T-helper 1 cell treated with Interleukin-12 subunit alpha and Interleukin-12 subunit beta and Interleukin-4 antibody, amounts not matched to agents 30 μg/mL and 1 μg/mL, for 36 hours (primary cell): ENCODE results near the gene CCR8.

Source experiments
- H3K27ac Mint-ChIP-seq: one replicate; pipeline ENCODE4 v1.8.0; 2021; ENCODE audit warnings: mild to moderate bottlenecking, mixed read lengths
- H3K27me3 Mint-ChIP-seq: one replicate; pipeline ENCODE4 v1.8.0; 2021; ENCODE audit warnings: low read depth, mixed read lengths
- H3K36me3 Mint-ChIP-seq: one replicate; pipeline ENCODE4 v1.8.0; 2021; ENCODE audit warnings: low read depth, mixed read lengths
- H3K4me1 Mint-ChIP-seq: one replicate; pipeline ENCODE4 v1.8.0; 2021; ENCODE audit warnings: low read depth, mixed read lengths
- H3K4me3 Mint-ChIP-seq: one replicate; pipeline ENCODE4 v1.8.0; 2021; ENCODE audit warnings: mild to moderate bottlenecking, moderate library complexity, mixed read lengths
- H3K9me3 Mint-ChIP-seq: one replicate; pipeline ENCODE4 v1.8.0; 2021; ENCODE audit warnings: mixed read lengths

CCR8 gene

GRCh38 chr3:39329493-39329892 lies at the start of gene CCR8:
Gene CCR8, plus strand, starts transcription at chr3:39329709. Its CDS starts 2,623 bp downstream, at chr3:39332332.
- peaks cover 52% of the 10 kb centered on the region for H3K4me1 Mint-ChIP-seq
- no peaks in the 10 kb centered on the region for H3K27me3 Mint-ChIP-seq
- peak within 1 kb of the TSS; percentile 75 for H3K27ac Mint-ChIP-seq
- H3K4me3 Mint-ChIP-seq, result peak within 1 kb of the TSS; percentile 74
- peaks cover 13% of the 10 kb centered on the region for H3K36me3 Mint-ChIP-seq
- H3K9me3 Mint-ChIP-seq, result peaks cover 6% of the 10 kb centered on the region

GRCh38 chr3:39279745-39280517 lies 49.6 kb upstream of the CCR8 start, which contains the start of gene CX3CR1:
Gene CX3CR1, minus strand, starts transcription at chr3:39280036. Its CDS starts 13,527 bp downstream, at chr3:39266509.
- H3K27ac Mint-ChIP-seq, result peak within 1 kb of the TSS; percentile 56
- peaks cover 64% of the 10 kb centered on the region for H3K4me1 Mint-ChIP-seq
- no peaks in the 10 kb centered on the region for H3K9me3 Mint-ChIP-seq
- H3K27me3 Mint-ChIP-seq, result peaks cover 17% of the 10 kb centered on the region
- H3K36me3 Mint-ChIP-seq, result peaks cover 11% of the 10 kb centered on the region
- H3K4me3 Mint-ChIP-seq, result peak within 1 kb of the TSS; percentile 55

GRCh38 chr3:39280571-39280970 lies 48.9 kb upstream of the CCR8 start:
- Mint-ChIP-seq H3K4me3 (no peak overlapping the region), H3K36me3 (peaks cover 8% of the 10 kb centered on the region), H3K4me1 (peaks cover 59% of the 10 kb centered on the region), H3K27ac (no peak overlapping the region), H3K27me3 (peaks cover 10% of the 10 kb centered on the region), H3K9me3 (no peaks in the 10 kb centered on the region)

GRCh38 chr3:39281533-39281932 lies 48.0 kb upstream of the CCR8 start:
- H3K4me3 Mint-ChIP-seq, result no peak overlapping the region
- H3K9me3 Mint-ChIP-seq, result no peaks in the 10 kb centered on the region
- peaks cover 3% of the 10 kb centered on the region for H3K36me3 Mint-ChIP-seq
- H3K27ac Mint-ChIP-seq, result peak overlapping the region; percentile 27
- H3K4me1 Mint-ChIP-seq, result peaks cover 52% of the 10 kb centered on the region
- peaks cover 4% of the 10 kb centered on the region for H3K27me3 Mint-ChIP-seq

GRCh38 chr3:39282057-39282456 lies 47.5 kb upstream of the CCR8 start:
- no peaks in the 10 kb centered on the region for H3K27me3 Mint-ChIP-seq
- H3K4me1 Mint-ChIP-seq, result peaks cover 48% of the 10 kb centered on the region
- no peaks in the 10 kb centered on the region for H3K9me3 Mint-ChIP-seq
- H3K4me3 Mint-ChIP-seq, result peak overlapping the region; percentile 8
- H3K27ac Mint-ChIP-seq, result no peak overlapping the region
- H3K36me3 Mint-ChIP-seq, result peaks cover 3% of the 10 kb centered on the region

- peaks cover 3% of the 10 kb centered on the region for H3K36me3 Mint-ChIP-seq
- H3K27ac Mint-ChIP-seq, result peak overlapping the region; percentile 37
- H3K9me3 Mint-ChIP-seq, result no peaks in the 10 kb centered on the region
- H3K4me1 Mint-ChIP-seq, result peaks cover 49% of the 10 kb centered on the region
- no peaks in the 10 kb centered on the region for H3K27me3 Mint-ChIP-seq
- H3K4me3 Mint-ChIP-seq, result no peak overlapping the region
Observed at GRCh38 chr3:39284457-39284881, 45.0 kb upstream of the CCR8 start.

GRCh38 chr3:39285332-39285731 lies 44.2 kb upstream of the CCR8 start:
- Mint-ChIP-seq H3K4me3 (no peak overlapping the region), H3K9me3 (no peaks in the 10 kb centered on the region), H3K4me1 (peaks cover 52% of the 10 kb centered on the region), H3K27ac (no peak overlapping the region), H3K36me3 (peaks cover 3% of the 10 kb centered on the region), H3K27me3 (no peaks in the 10 kb centered on the region)

GRCh38 chr3:39286771-39287170 lies 42.7 kb upstream of the CCR8 start:
- Mint-ChIP-seq H3K9me3 (no peaks in the 10 kb centered on the region), H3K4me1 (peaks cover 48% of the 10 kb centered on the region), H3K4me3 (no peak overlapping the region), H3K27ac (no peak overlapping the region), H3K27me3 (no peaks in the 10 kb centered on the region), H3K36me3 (peaks cover 3% of the 10 kb centered on the region)

GRCh38 chr3:39287216-39288164 lies 42.0 kb upstream of the CCR8 start:
- Mint-ChIP-seq H3K9me3 (no peaks in the 10 kb centered on the region), H3K36me3 (peaks cover 3% of the 10 kb centered on the region), H3K4me1 (peaks cover 46% of the 10 kb centered on the region), H3K27me3 (no peaks in the 10 kb centered on the region), H3K4me3 (no peak overlapping the region), H3K27ac (no peak overlapping the region)

- no peaks in the 10 kb centered on the region for H3K27me3 Mint-ChIP-seq
- H3K9me3 Mint-ChIP-seq, result no peaks in the 10 kb centered on the region
- H3K4me1 Mint-ChIP-seq, result peaks cover 45% of the 10 kb centered on the region
- no peaks in the 10 kb centered on the region for H3K36me3 Mint-ChIP-seq
- no peak overlapping the region for H3K4me3 Mint-ChIP-seq
- H3K27ac Mint-ChIP-seq, result peak overlapping the region; percentile 72
Observed at GRCh38 chr3:39288300-39288808, 41.2 kb upstream of the CCR8 start.

- Mint-ChIP-seq H3K4me3 (no peak overlapping the region), H3K36me3 (no peaks in the 10 kb centered on the region), H3K9me3 (no peaks in the 10 kb centered on the region), H3K4me1 (peaks cover 45% of the 10 kb centered on the region), H3K27me3 (no peaks in the 10 kb centered on the region), H3K27ac (peak overlapping the region; percentile 27)
Observed at GRCh38 chr3:39289107-39289506, 40.4 kb upstream of the CCR8 start.

- no peaks in the 10 kb centered on the region for H3K36me3 Mint-ChIP-seq
- no peak overlapping the region for H3K4me3 Mint-ChIP-seq
- H3K9me3 Mint-ChIP-seq, result no peaks in the 10 kb centered on the region
- H3K27me3 Mint-ChIP-seq, result no peaks in the 10 kb centered on the region
- H3K4me1 Mint-ChIP-seq, result peaks cover 50% of the 10 kb centered on the region
- peak overlapping the region; percentile 58 for H3K27ac Mint-ChIP-seq
Observed at GRCh38 chr3:39290255-39290654, 39.3 kb upstream of the CCR8 start.

- H3K4me3 Mint-ChIP-seq, result no peak overlapping the region
- peak overlapping the region; percentile 65 for H3K27ac Mint-ChIP-seq
- H3K9me3 Mint-ChIP-seq, result peaks cover 4% of the 10 kb centered on the region
- H3K27me3 Mint-ChIP-seq, result no peaks in the 10 kb centered on the region
- peaks cover 60% of the 10 kb centered on the region for H3K4me1 Mint-ChIP-seq
- H3K36me3 Mint-ChIP-seq, result peaks cover 3% of the 10 kb centered on the region
Observed at GRCh38 chr3:39291903-39292329, 37.6 kb upstream of the CCR8 start.

- Mint-ChIP-seq H3K36me3 (peaks cover 3% of the 10 kb centered on the region), H3K4me3 (no peak overlapping the region), H3K4me1 (peaks cover 52% of the 10 kb centered on the region), H3K27me3 (no peaks in the 10 kb centered on the region), H3K27ac (no peak overlapping the region), H3K9me3 (peaks cover 9% of the 10 kb centered on the region)
Observed at GRCh38 chr3:39292961-39293360, 36.5 kb upstream of the CCR8 start.
